ENCODE measurements around the gene PLA2G2C. TPM values are rescaled to one million over a fixed set of nuclear protein-coding genes. Genes with fewer than 3 reads are reported as not detected.

The PLA2G2C gene
- total RNA-seq, 4 donors from 2014 or later = 0.33 to 0.42 (median 0.40) TPM; not detected in 1

- TF ChIP-seq POLR2A (IDR thresholded peaks at IDR 0.05; ENCODE audit: low read depth) = no peak
- TF ChIP-seq CTCF (IDR thresholded peaks at IDR 0.05) = no peak
- TF ChIP-seq EP300 (IDR thresholded peaks at IDR 0.05) = no peak
- no peak for TF ChIP-seq POLR2AphosphoS5 (IDR thresholded peaks at IDR 0.05)
- intact Hi-C loops (cut with DNase I) = no loop called here
- no peaks in the 10 kb centered on the region for H3K36me3 ChIP-seq
- H3K9me3 ChIP-seq = no peaks in the 10 kb centered on the region
- no peaks in the 10 kb centered on the region for H3K4me1 ChIP-seq
- H3K27ac ChIP-seq (replicated peaks in 1 of 4) = no peak overlapping the region
- H3K27me3 ChIP-seq = peaks cover 0 to 32% (median 0%) of the 10 kb centered on the region in 4 donors
- H3K4me3 ChIP-seq = no peak overlapping the region
- no peak for DNase-seq (ENCODE audit: extremely low spot score)
These were observed 69.1 kb downstream of the PLA2G2C start for GRCh38 chr1:20117236-20117635.

GRCh38 chr1:20115916-20116315, 70.4 kb downstream of the PLA2G2C start:
- DNase-seq (ENCODE audit: extremely low spot score) = no peak
- Histone ChIP-seq H3K4me1 (no peaks in the 10 kb centered on the region), H3K27me3 (peaks cover 0 to 32% (median 0%) of the 10 kb centered on the region in 4 donors), H3K36me3 (no peaks in the 10 kb centered on the region), H3K27ac (replicated peaks in 1 of 4) (no peak overlapping the region), H3K9me3 (no peaks in the 10 kb centered on the region), H3K4me3 (no peak overlapping the region)
- TF ChIP-seq POLR2AphosphoS5 (IDR thresholded peaks at IDR 0.05) (no peak), CTCF (IDR thresholded peaks at IDR 0.05) (no peak), EP300 (IDR thresholded peaks at IDR 0.05) (no peak), POLR2A (IDR thresholded peaks at IDR 0.05; ENCODE audit: low read depth) (no peak)
- intact Hi-C loops (cut with DNase I) = no loop called here
- 87% methylated on average over 7 of the region's 7 CpGs for WGBS

GRCh38 chr1:20115479-20115878, 70.8 kb downstream of the PLA2G2C start:
- Histone ChIP-seq H3K9me3 (no peaks in the 10 kb centered on the region), H3K27me3 (peaks cover 0 to 32% (median 0%) of the 10 kb centered on the region in 4 donors), H3K36me3 (no peaks in the 10 kb centered on the region), H3K27ac (replicated peaks in 1 of 4) (no peak overlapping the region), H3K4me3 (no peak overlapping the region), H3K4me1 (no peaks in the 10 kb centered on the region)
- intact Hi-C loops (cut with DNase I) = no loop called here
- TF ChIP-seq CTCF (IDR thresholded peaks at IDR 0.05) (no peak), EP300 (IDR thresholded peaks at IDR 0.05) (no peak), POLR2A (IDR thresholded peaks at IDR 0.05; ENCODE audit: low read depth) (no peak), POLR2AphosphoS5 (IDR thresholded peaks at IDR 0.05) (no peak)
- no peak for DNase-seq (ENCODE audit: extremely low spot score)
- 80% methylated on average over 2 of the region's 4 CpGs for WGBS

- WGBS = 69% methylated on average over 8 of the region's 15 CpGs
- H3K27me3 ChIP-seq = peaks cover 0 to 34% (median 0%) of the 10 kb centered on the region in 4 donors
- no peak for DNase-seq (ENCODE audit: extremely low spot score)
- no peak for TF ChIP-seq EP300 (IDR thresholded peaks at IDR 0.05)
- no peak for TF ChIP-seq CTCF (IDR thresholded peaks at IDR 0.05)
- TF ChIP-seq POLR2A (IDR thresholded peaks at IDR 0.05; ENCODE audit: low read depth) = no peak
- no peak for TF ChIP-seq POLR2AphosphoS5 (IDR thresholded peaks at IDR 0.05)
- no peaks in the 10 kb centered on the region for H3K9me3 ChIP-seq
- H3K36me3 ChIP-seq = no peaks in the 10 kb centered on the region
- intact Hi-C loops (cut with DNase I) = no loop called here
- H3K4me1 ChIP-seq = peaks cover 0 to under 1% (median 0%) of the 10 kb centered on the region in 4 donors
- no peak overlapping the region for H3K4me3 ChIP-seq
- H3K27ac ChIP-seq (replicated peaks in 1 of 4) = no peak overlapping the region
These were observed 72.2 kb downstream of the PLA2G2C start for GRCh38 chr1:20114021-20114648.

Other genes starting within 250 kb of the PLA2G2C start
- gene PLA2G2A, start 206.9 kb downstream of the PLA2G2C start, total RNA-seq = 100 to 1,000 TPM in 2 of 4 donors, 10 to 100 TPM in 2; 29.9 to 228 (median 81.2) TPM
- gene PLA2G5, start 116.3 kb downstream of the PLA2G2C start, total RNA-seq = 10 to 100 TPM; 17.7 to 46.2 (median 28.4) TPM
- gene PLA2G2D, start 67.0 kb downstream of the PLA2G2C start, total RNA-seq = not detected
- gene PLA2G2F, start 47.2 kb downstream of the PLA2G2C start, total RNA-seq = not detected
- 10 to 100 TPM; 12.2 to 27.9 (median 14.4) TPM for gene UBXN10, start 422 bp downstream of the PLA2G2C start, total RNA-seq
- gene VWA5B1, start 104.4 kb upstream of the PLA2G2C start, total RNA-seq = under 1 TPM in 1 of 4 donors, not detected in 3; under 0.01 TPM